HG03354 (cell line): Measurements from ENCODE around the gene RAD17.
"Not testable (repeated sequence)": the region's sequence is repeated elsewhere in the genome, so short reads cannot be mapped to it uniquely, and the experiment has no call there.

Source experiments
- ATAC-seq: cut with Tn5 transposase; IDR thresholded peaks from one replicate; pipeline ENCODE4 v1.9.1; 2021; ENCODE audit warnings: mild to moderate bottlenecking; ENCODE audit not compliant: unreplicated experiment, poor library complexity, severe bottlenecking

The RAD17 gene

GRCh38 chr5:69372394-69372793 is 2.8 kb downstream of the RAD17 start:
- ATAC-seq: no peak

DNA sequence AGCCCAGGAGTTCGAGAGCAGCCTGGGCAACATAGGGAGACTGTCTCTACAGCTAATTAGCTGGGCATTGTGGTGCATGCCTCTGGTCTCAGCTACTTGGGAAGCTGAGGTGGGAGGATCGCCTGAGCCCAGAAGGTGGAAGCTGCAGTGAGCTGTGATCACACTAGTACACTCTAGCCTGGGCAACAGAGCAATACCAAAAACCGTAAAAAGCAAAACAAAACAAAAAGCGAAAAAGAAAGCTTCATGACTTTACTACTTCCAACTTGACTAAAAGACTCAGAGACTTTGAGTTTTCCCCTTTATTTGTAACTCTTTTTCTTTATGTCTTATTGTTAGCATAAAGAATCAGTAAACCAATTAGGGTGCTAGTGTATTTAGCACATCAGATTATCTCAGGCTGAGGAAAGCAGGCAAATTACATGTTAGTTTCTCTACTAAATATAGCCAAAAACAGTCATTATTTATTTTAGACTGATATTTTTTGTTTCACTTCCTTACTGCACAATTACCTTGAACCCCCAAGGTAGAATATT is 5.4 kb downstream of the RAD17 start:
- ATAC-seq: peak; percentile 82

DNA sequence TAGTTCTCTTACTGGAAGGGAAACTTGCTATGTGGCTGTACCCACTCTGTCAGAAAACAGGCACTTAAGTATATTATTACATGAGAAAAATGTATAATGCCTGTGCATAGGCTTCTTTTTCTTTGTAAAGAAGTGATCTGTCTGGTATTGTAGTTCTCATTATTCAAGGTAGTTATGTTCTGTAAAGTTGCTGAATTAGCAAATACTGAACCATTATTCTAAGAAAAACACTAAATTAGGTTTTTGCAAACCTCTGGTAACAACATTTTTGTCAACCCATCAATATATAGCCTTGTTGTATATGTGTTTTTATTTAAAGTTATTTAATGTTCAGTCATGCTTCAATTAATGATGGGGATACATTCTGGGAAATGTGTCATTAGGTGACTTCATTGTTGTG is 8.8 kb downstream of the RAD17 start:
- ATAC-seq: no peak

GRCh38 chr5:69404659-69405330 is 35.2 kb downstream of the RAD17 start:
- no peak for ATAC-seq

- peak; percentile 70 for ATAC-seq
Measured at GRCh38 chr5:69414885-69415583, 45.4 kb downstream of the RAD17 start, which contains the start of gene MARVELD2. Gene MARVELD2 (plus strand): TSS chr5:69415116. CDS start chr5:69419386, 4,270 bp downstream.

GRCh38 chr5:69415584-69415958 is 46.0 kb downstream of the RAD17 start:
- no peak for ATAC-seq

DNA sequence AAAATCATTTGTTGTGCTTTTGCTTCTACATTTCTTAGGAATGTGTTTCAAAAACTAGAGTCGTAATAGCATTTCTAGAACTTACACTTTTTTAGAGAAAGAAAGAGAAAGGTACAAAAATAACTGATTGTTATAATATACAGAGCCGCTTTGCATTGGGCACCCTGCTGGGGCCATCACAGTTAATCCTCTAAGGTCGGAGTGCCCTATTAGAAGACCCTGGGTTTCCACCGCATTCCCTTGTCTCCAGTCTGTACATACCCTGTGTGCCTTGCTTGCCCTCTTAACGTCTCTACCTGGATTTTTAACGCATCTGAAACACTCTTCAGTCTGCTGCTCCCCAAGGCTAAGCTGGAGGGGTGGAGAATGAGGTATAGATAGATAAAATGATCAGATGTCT is 46.6 kb downstream of the RAD17 start:
- ATAC-seq: no peak

DNA sequence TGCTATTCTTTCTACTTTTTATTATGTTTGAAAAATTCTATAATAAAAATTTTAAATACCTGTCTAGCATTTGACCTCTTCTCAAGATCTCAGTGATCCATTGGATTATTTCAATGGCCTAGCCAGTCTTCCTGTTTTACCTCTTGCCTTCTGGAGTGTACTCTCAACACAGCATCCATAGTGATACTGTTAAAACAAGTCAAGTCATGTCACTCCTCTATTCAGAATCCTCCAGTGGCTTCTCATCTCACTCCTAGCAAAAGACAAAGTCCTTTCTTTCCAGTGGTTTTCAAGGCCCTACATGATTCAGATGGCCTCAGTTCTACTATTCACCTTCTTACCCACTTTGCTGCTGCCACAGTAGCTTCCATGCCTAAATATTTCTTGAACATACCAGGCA is 47.1 kb downstream of the RAD17 start:
- no peak for ATAC-seq

DNA sequence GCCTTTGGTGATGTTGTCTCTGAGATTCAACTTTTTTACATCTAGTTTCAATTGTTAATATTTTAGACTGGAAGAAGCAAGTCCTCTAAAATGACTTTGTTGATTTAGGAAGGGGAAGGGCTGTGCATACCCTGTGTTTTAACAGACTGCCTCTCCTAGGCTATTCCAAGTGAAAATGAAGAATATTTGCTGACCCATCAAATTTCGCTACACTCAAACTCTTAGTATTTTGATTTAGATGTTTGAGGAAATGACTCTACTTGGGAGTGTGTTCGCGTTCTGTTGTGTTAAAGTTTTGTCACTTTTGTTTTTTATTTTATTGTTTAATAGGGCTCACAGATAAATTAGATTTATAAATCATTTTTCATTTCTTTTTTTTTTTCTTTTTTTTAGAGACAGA is 48.9 kb downstream of the RAD17 start:
- ATAC-seq: no peak

DNA sequence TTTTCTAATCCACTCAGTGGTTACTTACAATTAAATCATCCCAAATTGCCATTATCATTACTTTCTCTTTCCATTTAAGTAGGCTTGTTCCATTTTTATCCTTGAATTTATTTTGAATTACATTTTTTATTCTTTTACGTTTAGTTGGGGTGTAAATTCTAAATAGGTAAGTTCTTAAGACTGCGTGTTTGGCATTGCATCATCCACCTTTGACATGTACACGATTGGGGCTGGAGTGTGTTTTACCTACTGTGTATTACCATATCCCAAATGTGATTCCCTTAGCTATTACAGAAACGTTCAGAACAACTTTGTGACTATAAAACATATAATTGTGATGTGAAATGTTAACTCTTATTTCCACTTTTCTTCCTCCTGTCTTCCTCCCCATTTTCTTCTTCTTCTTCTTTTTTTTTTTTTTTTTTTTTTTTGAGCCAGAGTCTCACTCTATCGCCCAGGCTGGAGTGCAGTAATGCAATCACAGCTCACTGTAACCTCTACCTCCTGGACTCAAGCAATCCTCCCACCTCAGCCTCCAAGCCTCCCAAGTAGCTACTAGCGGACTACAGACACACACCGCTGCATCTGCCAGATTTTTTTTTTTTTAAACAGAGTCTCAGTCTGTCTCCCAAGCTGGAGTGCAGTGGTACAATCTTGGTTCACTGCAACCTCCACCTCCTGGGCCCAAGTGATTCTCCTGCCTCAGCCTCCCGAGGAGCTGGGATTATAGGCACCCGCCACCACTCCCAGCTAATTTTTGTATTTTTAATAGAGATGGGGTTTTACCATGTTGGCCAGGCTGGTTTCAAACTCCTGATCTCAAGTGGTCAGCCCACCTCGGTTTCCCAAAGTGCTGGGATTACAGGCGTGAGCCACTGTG is 62.0 kb downstream of the RAD17 start:
- no peak for ATAC-seq

GRCh38 chr5:69432412-69433206 is 63.0 kb downstream of the RAD17 start:
- ATAC-seq: no peak

GRCh38 chr5:69435276-69435884 is 65.8 kb downstream of the RAD17 start:
- ATAC-seq: not testable (repeated sequence)

DNA sequence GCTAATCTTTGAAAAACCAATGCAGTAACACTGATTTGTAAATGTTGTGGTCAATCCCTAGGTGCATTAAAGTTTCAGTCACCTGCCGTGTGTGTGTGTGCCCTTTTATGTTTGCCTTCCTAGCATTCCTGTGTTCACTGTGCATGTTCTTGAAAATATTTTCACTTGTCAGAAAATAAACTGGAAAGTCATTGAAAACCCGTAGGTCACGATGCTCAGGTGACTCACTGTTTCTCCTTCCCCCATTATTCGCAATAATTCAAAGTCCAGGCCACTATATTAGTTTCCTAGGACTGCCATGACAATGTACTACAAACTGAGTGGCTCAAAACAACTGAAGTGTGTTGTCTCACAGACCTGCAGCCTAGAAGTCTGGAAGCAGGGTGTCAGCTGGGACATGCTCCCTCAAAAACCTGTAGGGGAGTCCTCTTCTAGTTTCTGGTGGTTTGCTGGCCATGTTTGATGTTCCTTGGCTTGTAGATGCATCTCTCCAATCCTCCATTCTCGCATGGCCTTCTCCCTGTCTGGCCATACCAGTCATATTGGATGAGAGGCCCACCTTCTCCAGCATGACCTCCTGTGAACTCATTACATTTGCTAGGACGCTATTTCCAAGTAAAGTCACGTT is 74.6 kb downstream of the RAD17 start:
- ATAC-seq: no peak

- no peak for ATAC-seq
Measured at GRCh38 chr5:69449511-69449910, 79.9 kb downstream of the RAD17 start.

DNA sequence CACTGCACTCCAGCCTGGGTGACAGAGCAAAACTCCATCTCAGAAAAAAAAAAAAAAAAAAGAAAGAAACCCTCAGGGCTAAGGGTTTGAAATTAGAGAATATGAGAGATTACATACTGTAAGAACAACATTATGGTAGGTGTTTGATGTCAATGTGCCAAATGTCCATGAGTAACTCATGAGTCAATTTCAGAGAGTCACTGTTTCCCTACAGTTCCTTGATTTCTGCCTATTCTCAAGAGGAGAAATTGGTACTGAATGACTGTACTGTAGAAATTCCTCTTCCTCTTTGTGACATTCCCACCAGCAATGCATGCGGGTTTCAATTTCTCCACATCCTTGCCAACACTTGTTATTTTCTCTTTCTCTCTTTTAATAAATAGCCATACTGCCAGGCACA is 80.5 kb downstream of the RAD17 start:
- ATAC-seq: no peak

GRCh38 chr5:69450527-69450926 is 80.9 kb downstream of the RAD17 start:
- ATAC-seq: not testable (repeated sequence)

DNA sequence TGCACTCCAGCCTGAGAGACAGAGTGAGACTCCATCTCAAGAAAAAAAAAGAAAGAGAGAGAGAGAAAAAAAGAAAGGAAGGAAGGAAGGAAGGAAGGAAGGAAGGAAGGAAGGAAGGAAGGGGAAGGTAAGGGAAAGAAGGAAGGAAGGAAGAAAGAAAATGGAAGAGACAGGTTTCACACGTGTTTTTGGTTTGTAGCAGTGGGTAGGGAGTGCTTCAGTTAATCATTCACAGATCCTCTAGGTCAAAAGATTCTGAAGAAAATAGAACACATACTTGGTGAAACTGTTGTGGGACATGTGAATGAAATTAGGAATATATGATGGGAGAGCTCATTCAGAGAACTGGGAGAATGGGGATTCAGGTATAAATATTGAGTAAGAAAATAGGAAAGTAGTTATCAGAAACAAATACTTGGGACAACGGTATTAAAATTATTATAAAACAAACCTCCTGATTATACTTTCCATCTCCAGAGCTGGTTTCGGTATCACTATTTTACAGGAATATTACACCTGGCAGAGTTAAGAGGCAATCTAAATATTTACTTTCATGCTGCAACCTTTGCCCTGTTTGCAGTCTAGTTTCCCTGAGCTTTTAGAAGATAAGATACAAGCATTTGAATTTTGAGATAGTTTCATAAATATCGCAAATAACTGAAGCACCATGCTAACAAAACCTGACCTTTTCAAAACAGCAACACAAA is 82.5 kb downstream of the RAD17 start:
- no peak for ATAC-seq

GRCh38 chr5:69453487-69453886 is 83.9 kb downstream of the RAD17 start:
- not testable (repeated sequence) for ATAC-seq
